HG02840 (cell line): ENCODE measurements around the gene CACNA2D3.
"Not testable (repeated sequence)": the region's sequence is repeated elsewhere in the genome, so short reads cannot be mapped to it uniquely, and the experiment has no call there.

Experiments used
- ATAC-seq: cut with Tn5 transposase; IDR thresholded peaks from one replicate; pipeline ENCODE4 v1.9.1; 2021; ENCODE audit warnings: mild to moderate bottlenecking, moderate library complexity, moderate number of reproducible peaks; ENCODE audit not compliant: unreplicated experiment, low FRiP score

The CACNA2D3 gene

GRCh38 chr3:54122324-54123002, at the start of gene CACNA2D3:
CACNA2D3 (plus strand) TSS chr3:54122552.
- no peak for ATAC-seq

DNA sequence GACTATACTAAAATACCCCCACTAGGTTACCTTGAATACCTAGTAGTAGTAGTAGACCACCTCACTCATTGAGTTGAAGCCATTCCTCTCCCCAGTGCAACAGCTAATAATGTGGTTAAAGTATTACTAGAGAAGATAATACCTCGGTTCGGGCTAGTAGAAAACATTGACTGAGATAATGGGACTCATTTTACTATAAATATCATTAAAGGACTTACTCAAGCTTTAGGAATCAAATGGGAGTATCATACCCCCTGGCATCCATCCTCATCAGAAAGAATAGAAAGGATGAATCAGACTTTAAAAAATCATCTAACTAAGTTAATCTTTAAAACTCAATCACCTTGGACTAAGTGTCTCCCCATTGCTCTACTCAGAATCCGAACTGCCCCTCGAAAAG, 49.0 kb upstream of the CACNA2D3 start:
- ATAC-seq: no peak

GRCh38 chr3:54079314-54079713, 43.0 kb upstream of the CACNA2D3 start:
- ATAC-seq: no peak

GRCh38 chr3:54079730-54080325, 42.5 kb upstream of the CACNA2D3 start:
- ATAC-seq: no peak

GRCh38 chr3:54083921-54084320, 38.4 kb upstream of the CACNA2D3 start:
- ATAC-seq: no peak

- no peak for ATAC-seq
Measured at GRCh38 chr3:54085936-54086335, 36.4 kb upstream of the CACNA2D3 start.

GRCh38 chr3:54086652-54087405, 35.5 kb upstream of the CACNA2D3 start:
- no peak for ATAC-seq

DNA sequence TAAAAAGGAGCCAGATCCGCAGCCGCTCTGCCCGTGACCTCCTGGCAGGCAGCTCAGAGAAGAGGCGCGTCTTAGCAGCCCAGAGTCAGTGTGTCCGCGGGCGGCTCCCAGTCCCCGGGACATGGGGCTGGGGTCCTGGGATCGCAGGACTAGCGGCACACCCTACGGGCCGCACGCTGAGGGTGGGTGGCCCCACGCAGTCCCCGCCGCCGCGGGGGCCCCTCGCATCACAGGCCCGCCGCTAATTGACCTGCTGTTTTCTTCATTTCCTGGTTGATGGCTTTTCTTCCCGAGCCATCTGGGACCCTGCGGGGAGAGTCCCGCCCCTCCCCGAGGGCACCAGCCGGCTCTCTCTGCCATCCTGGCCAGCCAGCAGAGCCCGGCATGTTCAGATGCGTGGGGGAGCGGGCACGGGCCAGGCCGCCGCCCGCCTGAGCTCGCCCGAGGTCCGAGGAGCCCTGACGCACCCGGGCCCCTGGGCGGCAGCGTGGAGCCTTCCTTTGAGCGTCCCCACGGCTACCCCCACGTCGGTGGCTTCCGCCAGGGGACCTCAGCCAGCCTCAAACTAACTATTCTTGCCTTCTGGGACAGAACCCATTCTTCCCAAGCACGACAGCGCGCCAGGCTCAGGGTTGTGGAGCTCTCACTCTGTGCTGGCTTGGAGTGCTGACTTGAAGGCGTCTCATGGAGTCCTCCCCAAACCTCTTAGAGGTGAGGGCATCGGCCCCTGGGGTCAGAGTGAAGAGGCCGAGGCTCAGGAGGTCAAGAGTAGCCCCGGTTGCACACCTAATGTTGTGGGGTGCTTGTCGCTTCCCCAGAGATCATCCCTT, 34.6 kb upstream of the CACNA2D3 start:
- no peak for ATAC-seq

GRCh38 chr3:54093491-54094248, 28.7 kb upstream of the CACNA2D3 start:
- no peak for ATAC-seq

- ATAC-seq: no peak
Measured at GRCh38 chr3:54094926-54095325, 27.4 kb upstream of the CACNA2D3 start.

- no peak for ATAC-seq
Measured at GRCh38 chr3:54099381-54099780, 23.0 kb upstream of the CACNA2D3 start.

DNA sequence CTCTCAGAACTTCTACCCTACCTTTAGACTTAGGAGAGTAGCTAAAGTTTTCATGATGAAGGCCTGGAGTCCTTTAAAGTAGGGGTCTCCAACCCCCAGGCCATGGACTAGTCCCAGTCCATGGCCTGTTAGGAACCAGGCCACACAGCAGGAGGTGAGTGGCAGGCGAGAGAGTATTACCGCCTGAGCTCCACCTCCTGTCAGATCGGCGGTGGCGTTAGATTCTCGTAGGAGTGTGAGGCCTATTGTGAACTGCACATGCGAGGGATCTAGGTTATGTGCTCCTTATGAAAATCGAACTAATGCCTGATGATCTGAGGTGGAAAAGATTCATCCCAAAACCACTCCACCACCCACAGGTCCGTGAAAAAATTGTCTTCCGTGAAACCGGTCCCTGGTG, 18.3 kb upstream of the CACNA2D3 start:
- no peak for ATAC-seq

- not testable (repeated sequence) for ATAC-seq
Measured at GRCh38 chr3:54116129-54116528, 6.2 kb upstream of the CACNA2D3 start.

GRCh38 chr3:54120657-54121413, 1.5 kb upstream of the CACNA2D3 start:
- ATAC-seq: no peak

DNA sequence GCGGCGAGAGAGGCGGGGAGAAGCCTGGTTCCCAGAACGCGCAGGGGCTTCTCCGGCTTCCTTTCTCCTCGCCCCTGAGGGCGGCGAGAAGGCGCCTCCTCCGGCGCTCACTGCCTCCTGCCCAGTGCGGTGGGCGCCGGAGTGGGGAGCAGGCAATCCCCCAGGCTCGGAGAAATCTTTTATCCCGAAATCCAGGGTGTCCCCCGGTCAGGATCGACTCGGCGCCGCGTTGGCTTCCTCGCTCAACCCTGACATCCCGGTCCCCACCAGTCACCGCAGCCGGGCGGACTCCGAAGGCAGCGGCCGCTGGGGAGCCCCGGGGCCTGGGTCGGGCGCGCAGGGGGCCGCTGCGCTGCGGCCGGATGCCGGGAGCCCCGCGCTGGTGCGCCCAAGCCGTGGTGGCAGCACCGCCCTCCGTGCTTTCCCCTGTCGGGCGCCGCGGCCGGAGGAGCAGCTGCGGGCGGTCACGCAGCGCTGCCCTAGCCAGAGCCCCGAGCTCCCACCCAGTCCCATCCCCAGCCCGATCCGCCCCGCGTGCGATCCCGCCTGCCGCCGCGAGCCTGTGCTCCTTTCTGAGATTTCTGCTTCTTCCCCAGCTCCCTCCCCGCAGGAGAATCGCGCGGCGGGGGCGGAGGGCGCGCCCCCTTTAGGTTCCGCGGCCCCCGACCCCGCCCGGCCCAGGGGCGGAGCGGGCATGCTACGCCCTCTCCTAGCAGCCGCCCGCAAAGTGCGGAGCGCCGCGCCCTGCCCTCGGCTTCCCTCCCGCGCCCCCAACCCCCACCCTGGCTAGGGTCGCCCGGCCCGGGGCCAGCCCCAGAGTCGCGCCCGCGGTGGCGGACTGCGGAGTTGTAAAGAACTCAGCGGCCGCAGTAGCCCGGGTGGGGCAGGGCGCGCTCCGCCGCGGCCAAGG, 683 bp upstream of the CACNA2D3 start:
- ATAC-seq: no peak

DNA sequence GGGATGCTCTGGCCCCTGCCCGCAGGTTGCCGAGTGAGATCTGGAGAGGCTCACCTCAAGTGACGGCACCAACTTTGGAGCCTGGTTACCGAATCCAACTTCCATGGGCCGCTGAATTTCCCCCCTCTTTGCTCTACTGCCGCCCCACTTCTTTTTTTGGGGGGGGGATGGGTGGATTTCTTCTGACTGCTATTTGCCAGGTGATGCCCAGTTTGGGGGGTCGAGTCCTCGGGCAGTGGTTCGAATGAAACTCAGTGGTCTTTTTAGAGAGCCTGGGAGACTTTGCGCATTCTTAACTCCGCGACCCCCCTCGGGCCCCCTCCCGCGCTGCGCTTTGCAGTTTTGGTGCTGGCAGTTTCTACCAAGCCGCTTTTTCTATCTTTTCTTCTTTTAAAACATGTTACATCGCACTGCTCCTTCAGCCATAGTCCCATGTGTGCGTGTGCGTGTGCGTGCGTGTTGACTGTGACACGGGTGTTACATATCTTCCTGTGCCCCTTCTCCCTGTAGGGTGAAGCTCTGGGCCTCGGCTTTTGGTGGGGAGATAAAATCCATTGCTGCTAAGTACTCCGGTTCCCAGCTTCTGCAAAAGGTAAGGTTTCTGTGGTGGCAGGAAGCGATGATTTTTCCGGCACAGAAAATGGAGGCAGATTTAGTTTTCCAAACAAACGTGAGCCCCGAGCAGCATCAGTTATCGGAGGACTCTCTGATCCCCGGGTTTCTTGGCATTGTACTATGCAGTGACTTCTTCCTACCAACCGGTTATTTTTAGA, 837 bp downstream of the CACNA2D3 start:
- no peak for ATAC-seq

GRCh38 chr3:54123776-54124196, 1.4 kb downstream of the CACNA2D3 start:
- no peak for ATAC-seq

DNA sequence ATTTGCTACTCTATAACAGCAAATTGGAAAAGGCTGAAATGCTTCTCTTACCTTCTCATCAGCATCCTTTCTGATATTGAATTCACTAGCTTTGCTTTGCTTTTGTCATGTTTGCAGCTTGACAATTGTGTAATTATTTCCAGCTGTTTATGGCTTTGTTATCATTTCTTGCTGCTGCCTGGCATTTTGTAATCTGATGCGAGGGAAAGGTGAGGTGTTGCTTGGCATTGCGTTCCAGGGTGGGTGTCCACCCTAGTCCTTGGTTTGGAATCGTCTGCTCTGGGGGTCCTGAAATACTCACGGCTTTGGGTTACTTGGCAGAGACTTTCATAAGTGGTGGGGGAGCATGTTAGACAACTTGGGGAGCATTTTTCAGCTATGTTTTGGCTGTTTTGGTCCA, 2.9 kb downstream of the CACNA2D3 start:
- no peak for ATAC-seq
